CD4-positive, alpha-beta T cell treated with Interleukin-15 for 4 hours (primary cell): Measurements from ENCODE around the gene RASL10A.
"Not testable (repeated sequence)": the region's sequence is repeated elsewhere in the genome, so short reads cannot be mapped to it uniquely, and the experiment has no call there.

ENCODE experiments used
- DNase-seq: peaks from one replicate; pipeline ENCODE4 v3.0.0-alpha.2; 2020; ENCODE audit warnings: low spot score

The RASL10A gene

GRCh38 chr22:29315286-29316140 is at the start of gene RASL10A:
RASL10A (minus strand) TSS chr22:29315697; CDS start chr22:29315246, 451 bp downstream.
- DNase-seq, result no peak

- DNase-seq, result no peak
Measured at GRCh38 chr22:29359469-29359868, 44.0 kb upstream of the RASL10A start.

GRCh38 chr22:29357193-29357890 is 41.8 kb upstream of the RASL10A start:
- DNase-seq, result not testable (repeated sequence)

- DNase-seq, result no peak
Measured at GRCh38 chr22:29353860-29354259, 38.4 kb upstream of the RASL10A start.

- no peak for DNase-seq
Measured at GRCh38 chr22:29353286-29353685, 37.8 kb upstream of the RASL10A start.

- no peak for DNase-seq
Measured at GRCh38 chr22:29352778-29353177, 37.3 kb upstream of the RASL10A start.

GRCh38 chr22:29351891-29352290 is 36.4 kb upstream of the RASL10A start:
- no peak for DNase-seq

GRCh38 chr22:29351042-29351441 is 35.5 kb upstream of the RASL10A start:
- no peak for DNase-seq

GRCh38 chr22:29348956-29349355 is 33.5 kb upstream of the RASL10A start:
- no peak for DNase-seq

GRCh38 chr22:29348041-29348440 is 32.5 kb upstream of the RASL10A start:
- DNase-seq, result no peak

- DNase-seq, result no peak
Measured at GRCh38 chr22:29346659-29347058, 31.2 kb upstream of the RASL10A start.

- no peak for DNase-seq
Measured at GRCh38 chr22:29345932-29346331, 30.4 kb upstream of the RASL10A start.

GRCh38 chr22:29344889-29345288 is 29.4 kb upstream of the RASL10A start:
- not testable (repeated sequence) for DNase-seq

GRCh38 chr22:29344137-29344536 is 28.6 kb upstream of the RASL10A start:
- DNase-seq, result no peak

GRCh38 chr22:29343313-29343805 is 27.9 kb upstream of the RASL10A start:
- no peak for DNase-seq

- no peak for DNase-seq
Measured at GRCh38 chr22:29342577-29343312, 27.2 kb upstream of the RASL10A start.

GRCh38 chr22:29342177-29342576 is 26.7 kb upstream of the RASL10A start:
- no peak for DNase-seq

GRCh38 chr22:29341849-29342127 is 26.3 kb upstream of the RASL10A start:
- no peak for DNase-seq

GRCh38 chr22:29341056-29341848 is 25.8 kb upstream of the RASL10A start:
- no peak for DNase-seq

GRCh38 chr22:29340566-29340965 is 25.1 kb upstream of the RASL10A start:
- DNase-seq, result no peak

- no peak for DNase-seq
Measured at GRCh38 chr22:29339381-29340235, 24.1 kb upstream of the RASL10A start.
